Choroid plexus epithelial cell (primary cell): ENCODE data around the gene TBC1D22A.

Experiments used
- DNase-seq: peaks from one replicate; pipeline ENCODE4 v3.0.0-alpha.2; 2010; ENCODE audit warnings: low read depth
- H3K4me3 ChIP-seq: 2 replicates; pipeline ENCODE4 v1.5.1; 2011; ENCODE audit warnings: low read depth, mild to moderate bottlenecking, control low read depth, low read length, moderate library complexity
- CTCF ChIP-seq: conservative IDR thresholded peaks from 2 replicates; pipeline ENCODE4 v1.5.1; 2011; ENCODE audit warnings: low read depth, mild to moderate bottlenecking, control low read depth, inconsistent platforms, low read length, moderate library complexity

Gene TBC1D22A

GRCh38 chr22:47158457-47158856, 396.0 kb downstream of the TBC1D22A start:
- H3K4me3 ChIP-seq = no peak overlapping the region
- no peak for DNase-seq
- TF ChIP-seq CTCF = no peak

DNA sequence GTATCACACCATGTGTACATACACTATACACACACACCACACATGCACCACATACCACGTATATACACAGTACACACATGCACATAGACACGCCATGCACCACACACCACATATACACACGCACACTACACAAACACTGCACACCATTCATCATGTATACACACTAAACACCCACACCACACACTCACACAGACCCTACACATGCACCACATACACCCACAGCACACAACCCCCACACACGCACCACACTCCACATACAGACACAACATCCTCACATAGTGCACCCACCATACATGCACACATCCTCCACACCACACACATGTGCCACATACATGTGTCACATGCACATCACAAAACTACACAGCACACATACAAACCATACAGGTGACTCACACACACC, 397.1 kb downstream of the TBC1D22A start:
- DNase-seq = no peak
- TF ChIP-seq CTCF = no peak
- H3K4me3 ChIP-seq = no peak overlapping the region

- no peak for TF ChIP-seq CTCF
- no peak overlapping the region for H3K4me3 ChIP-seq
- DNase-seq = no peak
These were observed 397.7 kb downstream of the TBC1D22A start for GRCh38 chr22:47160141-47160541.

GRCh38 chr22:47160781-47161520, 398.5 kb downstream of the TBC1D22A start:
- DNase-seq = no peak
- H3K4me3 ChIP-seq = no peak overlapping the region
- TF ChIP-seq CTCF = no peak

DNA sequence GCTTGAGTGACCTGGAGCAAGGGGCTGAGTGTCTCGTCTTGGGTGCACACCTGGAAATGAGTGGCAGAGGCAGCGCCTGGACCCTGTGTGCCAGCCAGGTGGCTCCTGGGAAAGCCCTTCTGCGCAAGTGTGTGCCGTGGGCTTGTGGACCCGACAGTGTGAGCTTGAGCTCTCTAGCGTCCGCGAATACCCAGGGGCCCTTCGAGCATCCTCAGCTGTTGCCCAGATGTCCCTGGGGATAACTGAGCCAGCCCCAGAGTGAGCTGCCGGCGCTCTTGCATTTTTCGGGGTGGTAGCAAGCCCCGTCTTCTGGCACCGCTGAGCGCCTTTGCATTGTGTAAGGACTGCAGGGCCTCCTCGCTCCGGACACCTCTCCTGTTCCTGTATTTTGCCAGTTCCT, 399.2 kb downstream of the TBC1D22A start:
- no peak for TF ChIP-seq CTCF
- no peak overlapping the region for H3K4me3 ChIP-seq
- no peak for DNase-seq

DNA sequence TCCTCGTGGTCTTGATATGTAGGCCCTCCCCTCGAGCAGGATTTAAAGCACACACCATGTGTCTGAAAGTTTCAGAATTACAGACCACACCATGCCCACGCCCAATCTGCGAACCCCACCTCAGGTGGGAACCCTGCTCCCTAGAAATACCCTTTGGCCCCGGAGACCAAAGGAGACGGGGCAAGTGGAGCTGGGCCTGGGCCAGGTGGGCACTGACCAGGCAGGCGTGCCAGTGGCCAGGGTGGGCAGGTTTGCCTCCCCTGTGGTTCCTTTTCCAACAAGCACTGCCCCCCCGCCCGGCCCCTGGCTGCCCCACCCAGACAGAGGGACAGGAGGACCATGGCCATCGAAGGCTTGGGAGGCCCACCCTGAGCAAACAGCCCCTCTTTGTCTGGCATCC, 400.4 kb downstream of the TBC1D22A start:
- TF ChIP-seq CTCF = no peak
- no peak overlapping the region for H3K4me3 ChIP-seq
- DNase-seq = no peak

GRCh38 chr22:47163481-47163855, 401.0 kb downstream of the TBC1D22A start:
- H3K4me3 ChIP-seq = no peak overlapping the region
- no peak for TF ChIP-seq CTCF
- no peak for DNase-seq
